CD1c-positive myeloid dendritic cell (primary cell): Measurements from ENCODE around the gene SLC16A5.

ENCODE experiments used
- DNase-seq: peaks from one replicate; pipeline ENCODE4 v3.0.0-alpha.2; 2016; ENCODE audit errors: extremely low spot score

SLC16A5 gene

GRCh38 chr17:75086496-75087181, 1.1 kb upstream of the SLC16A5 start:
- DNase-seq: no peak

GRCh38 chr17:75087182-75087557, 584 bp upstream of the SLC16A5 start:
- DNase-seq: no peak

GRCh38 chr17:75088465-75089417, 987 bp downstream of the SLC16A5 start:
- peak; percentile 72 for DNase-seq

DNA sequence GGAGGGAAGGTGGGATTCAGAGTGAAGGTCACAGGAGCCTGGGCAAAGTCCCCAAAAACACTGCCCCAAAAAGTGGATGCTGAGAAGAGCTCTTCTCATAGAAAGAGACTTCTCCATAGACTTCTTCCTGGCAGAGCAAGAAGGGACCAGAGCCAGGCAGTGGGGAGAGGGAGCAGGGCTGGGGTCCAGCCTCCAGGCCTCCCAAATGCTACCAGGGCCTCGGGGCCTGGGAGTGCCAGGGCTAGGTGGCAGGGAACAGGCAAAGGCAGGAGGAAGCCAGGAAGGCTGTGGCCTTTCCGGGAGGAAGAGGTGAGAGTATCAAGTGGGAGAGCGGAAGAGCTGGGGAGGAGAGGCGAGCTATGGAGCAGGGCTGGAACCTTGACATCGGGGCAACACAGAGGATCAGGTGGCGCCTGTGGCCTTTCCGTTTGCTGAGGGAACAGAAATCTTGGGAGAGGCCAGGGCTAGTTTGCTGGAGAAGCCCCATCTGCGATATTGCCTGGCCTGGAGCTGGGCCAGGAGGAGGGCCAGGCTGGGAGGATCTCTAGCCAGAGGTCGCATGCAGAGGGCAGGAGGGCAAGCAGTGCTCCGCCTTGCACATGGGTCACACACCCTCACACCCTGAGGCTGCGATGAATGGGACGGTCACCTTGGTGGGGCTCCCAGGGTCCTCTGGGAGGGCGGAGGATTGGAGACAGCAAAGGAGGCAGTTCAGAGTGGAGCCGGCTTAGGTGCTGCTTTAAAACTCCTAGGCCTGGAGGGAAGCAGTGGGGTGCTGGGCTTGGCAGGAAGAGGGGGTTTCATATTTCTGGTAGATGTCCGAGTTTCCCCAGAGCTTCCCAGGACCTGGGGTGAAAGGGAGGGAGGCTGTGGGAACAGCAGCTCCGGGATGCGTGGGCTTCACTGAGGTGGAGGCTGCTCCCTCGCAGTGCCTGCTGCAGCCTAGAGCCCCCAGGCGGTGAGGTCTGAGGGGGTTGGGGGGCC, 3.4 kb downstream of the SLC16A5 start:
- DNase-seq: peak; percentile 0

GRCh38 chr17:75091855-75092327, 4.1 kb downstream of the SLC16A5 start:
- DNase-seq: no peak

DNA sequence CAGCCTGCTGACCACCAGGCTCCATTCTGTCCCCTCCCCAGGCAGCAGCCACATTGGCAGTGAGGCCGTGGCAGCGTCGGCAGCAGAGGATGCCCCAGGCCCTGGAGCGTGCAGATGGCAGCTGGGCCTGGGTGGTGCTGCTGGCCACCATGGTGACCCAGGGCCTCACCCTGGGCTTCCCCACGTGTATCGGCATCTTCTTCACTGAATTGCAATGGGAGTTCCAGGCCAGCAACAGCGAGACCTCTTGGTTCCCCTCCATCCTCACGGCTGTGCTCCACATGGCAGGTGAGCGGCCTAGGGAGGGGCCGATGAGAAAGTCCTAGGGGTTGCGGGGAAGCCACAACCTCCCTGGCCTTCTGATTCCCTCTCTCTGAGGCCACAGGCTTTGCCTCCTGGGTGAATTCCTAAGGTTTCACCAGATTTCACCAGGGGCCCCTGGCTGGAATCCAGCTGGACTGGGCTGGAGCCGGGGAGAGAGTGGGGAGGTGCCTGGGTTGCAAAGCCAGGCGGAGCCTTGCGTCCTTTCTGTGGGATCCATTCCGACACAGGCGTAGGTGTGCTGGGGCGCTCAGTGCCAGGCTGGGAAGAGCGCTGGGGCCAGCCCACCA, 5.9 kb downstream of the SLC16A5 start:
- peak; percentile 0 for DNase-seq

GRCh38 chr17:75094871-75095399, 7.2 kb downstream of the SLC16A5 start:
- peak; percentile 0 for DNase-seq

GRCh38 chr17:75096082-75096625, 8.4 kb downstream of the SLC16A5 start:
- DNase-seq: peak; percentile 93

DNA sequence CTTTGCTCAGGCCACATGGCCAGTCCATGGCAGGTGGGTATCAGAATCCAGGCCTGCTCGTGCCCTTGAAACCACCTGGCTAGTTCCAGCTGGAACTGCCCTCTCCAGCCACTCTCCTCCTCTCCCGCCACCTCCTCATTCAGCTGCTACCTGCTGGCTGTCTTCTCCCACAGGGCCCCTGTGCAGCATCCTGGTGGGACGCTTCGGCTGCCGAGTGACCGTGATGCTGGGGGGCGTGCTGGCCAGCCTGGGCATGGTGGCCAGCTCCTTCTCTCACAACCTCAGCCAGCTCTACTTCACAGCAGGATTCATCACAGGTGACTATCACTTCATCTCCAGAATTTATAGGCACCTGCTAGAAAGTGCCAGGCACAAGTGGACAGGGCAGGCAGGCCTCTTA, 10.1 kb downstream of the SLC16A5 start:
- no peak for DNase-seq

DNA sequence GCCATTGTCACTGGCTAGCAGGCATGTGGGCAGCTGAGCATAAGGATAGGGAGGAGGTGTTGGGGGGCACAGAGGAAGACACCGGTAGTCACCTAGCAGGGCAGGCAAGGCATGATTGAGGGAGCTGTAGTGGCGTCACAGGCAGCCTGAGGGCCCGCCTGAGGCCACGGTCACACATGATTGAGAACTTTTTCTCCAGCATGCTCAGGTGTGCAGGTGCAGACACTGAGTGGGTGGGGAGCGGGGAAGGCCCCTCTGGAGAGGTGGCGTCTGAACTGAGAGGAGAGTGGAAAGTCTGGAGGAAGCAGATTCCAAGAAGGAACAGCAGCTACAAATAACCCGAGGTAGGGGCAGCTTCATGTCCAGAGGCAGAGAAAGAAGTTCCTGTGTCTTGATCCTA, 11.1 kb downstream of the SLC16A5 start:
- no peak for DNase-seq

DNA sequence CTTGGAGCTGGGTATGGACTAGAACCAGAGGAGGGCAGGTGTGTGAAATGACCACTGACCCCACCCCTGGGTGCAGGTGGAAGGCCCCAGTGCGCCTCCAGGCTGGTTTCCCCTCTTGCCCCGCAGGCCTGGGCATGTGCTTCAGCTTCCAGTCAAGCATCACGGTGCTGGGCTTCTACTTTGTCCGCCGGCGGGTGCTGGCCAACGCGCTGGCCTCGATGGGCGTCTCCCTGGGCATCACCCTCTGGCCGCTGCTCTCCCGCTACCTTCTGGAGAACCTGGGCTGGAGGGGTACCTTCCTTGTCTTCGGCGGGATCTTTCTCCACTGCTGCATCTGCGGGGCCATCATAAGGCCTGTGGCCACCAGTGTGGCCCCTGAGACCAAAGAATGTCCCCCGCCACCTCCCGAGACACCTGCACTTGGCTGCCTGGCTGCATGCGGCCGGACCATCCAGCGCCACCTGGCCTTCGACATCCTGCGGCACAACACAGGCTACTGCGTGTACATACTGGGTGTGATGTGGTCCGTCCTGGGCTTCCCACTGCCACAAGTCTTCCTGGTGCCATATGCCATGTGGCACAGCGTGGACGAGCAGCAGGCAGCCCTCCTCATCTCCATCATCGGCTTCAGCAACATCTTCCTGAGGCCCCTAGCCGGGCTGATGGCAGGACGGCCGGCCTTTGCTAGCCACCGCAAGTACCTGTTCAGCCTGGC, 12.3 kb downstream of the SLC16A5 start:
- DNase-seq: no peak

- peak; percentile 74 for DNase-seq
Observed at GRCh38 chr17:75102385-75102821, 14.6 kb downstream of the SLC16A5 start.

- DNase-seq: no peak
Observed at GRCh38 chr17:75103601-75104554, 16.1 kb downstream of the SLC16A5 start.

- peak; percentile 45 for DNase-seq
Observed at GRCh38 chr17:75105126-75106080, 17.6 kb downstream of the SLC16A5 start.

DNA sequence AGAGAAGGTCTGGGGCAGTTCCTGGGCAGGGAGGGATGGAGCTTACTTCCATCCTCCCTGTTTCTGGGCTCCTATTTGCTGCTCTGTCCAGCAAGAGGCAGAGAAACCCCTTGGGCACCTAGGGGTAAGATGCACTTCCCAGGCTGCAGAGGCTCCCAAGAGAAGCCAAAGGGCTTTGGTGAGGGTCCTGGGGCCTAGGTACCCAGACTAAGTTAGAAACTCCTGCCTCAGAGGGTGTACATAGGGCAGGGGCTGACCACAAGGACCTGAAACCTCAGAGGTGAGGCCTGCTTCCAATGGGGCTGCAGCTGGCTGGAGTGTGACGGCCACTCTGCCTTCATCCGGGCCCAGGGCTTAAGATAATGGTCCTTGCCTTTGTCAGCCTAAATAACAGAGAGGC, 20.4 kb downstream of the SLC16A5 start:
- no peak for DNase-seq

- no peak for DNase-seq
Observed at GRCh38 chr17:75109046-75109406, 21.3 kb downstream of the SLC16A5 start.

DNA sequence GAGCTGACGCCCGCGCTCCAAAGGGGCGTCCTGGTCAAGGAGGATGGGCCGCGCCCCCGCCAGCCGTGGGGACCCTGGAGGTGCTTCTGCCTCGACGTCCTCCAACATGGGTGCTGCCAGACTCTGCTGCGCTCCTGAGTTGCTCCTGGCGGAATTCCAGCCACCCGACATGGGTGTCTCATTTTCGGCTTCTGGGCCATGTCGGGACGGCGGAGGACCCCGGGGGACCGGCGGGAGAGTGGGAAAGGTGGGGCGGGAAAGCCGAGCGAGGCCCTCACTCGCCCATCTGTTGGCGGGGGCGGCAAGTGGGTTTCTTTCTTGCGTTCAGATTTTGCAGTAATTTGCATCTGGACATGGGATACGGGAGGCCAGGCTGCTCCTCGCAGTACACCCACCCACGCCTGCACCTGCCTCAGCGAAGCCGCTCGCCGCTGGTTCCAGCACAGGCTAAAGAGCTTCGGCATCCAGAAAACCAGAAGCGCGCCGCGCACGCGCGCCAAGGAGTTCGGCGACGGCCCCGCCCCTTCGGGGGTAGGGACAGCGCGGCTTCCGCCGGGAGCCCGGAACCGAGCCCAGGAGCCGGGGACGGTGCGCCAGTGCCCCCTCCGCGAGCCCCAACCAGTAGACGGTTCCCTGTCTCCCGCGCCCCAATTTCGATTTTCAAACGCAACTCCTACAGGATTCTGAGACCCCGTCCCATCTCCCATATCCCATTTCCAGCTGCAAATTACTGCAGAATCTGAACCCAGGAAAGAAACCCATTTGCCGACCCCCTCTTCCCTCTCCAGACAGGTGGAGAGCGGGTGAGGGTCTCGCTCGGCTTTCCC, 21.9 kb downstream of the SLC16A5 start, which contains the start of gene ARMC7:
Gene ARMC7, plus strand, starts transcription at position 563 of the 827 bp plus-strand sequence. CDS start 320 bp downstream, outside the sequence.
- peak; percentile 95 for DNase-seq
